MCF 10A (cell line): ENCODE data around the gene FAM171A1. TPM values are rescaled to one million over a fixed set of nuclear protein-coding genes. Genes with fewer than 3 reads are reported as not detected.

Experiments
- BruUV-seq: library from RNA; stranded (reverse); fragments of 400-500 nt; replicated peaks from 2 replicates; lab custom pipeline; 2021; lab: Mats Ljungman, UMichigan
- CTCF ChIA-PET: fragments of 300-600 bp; sonication (Branson Sonifier 250); formaldehyde crosslinking; extraction: SDS; loops from one replicate; lab custom pipeline; 2021; ENCODE audit warnings: antibody characterized with exemption, inconsistent platforms; lab: Yijun Ruan, JAX
- POLR2A ChIA-PET: fragments of 300-600, 350-650 bp; sonication (Branson Sonifier 250); formaldehyde crosslinking; extraction: SDS; loops from one replicate; lab custom pipeline; 2020; ENCODE audit warnings: antibody characterized with exemption, inconsistent platforms; lab: Yijun Ruan, JAX
- DNase-seq: peaks from one replicate; pipeline ENCODE4 v3.0.0-alpha.2; 2018; ENCODE audit not compliant: unreplicated experiment
- H3K27ac Mint-ChIP-seq: one replicate; pipeline ENCODE4 v1.8.0; 2022; ENCODE audit warnings: mild to moderate bottlenecking, low read depth, mixed read lengths; ENCODE audit not compliant: unreplicated experiment
- H3K27me3 Mint-ChIP-seq: one replicate; pipeline ENCODE4 v1.8.0; 2022; ENCODE audit warnings: mixed read lengths; ENCODE audit not compliant: insufficient read depth, unreplicated experiment
- H3K36me3 Mint-ChIP-seq: one replicate; pipeline ENCODE4 v1.8.0; 2022; ENCODE audit warnings: mild to moderate bottlenecking, moderate library complexity, mixed read lengths; ENCODE audit not compliant: insufficient read depth, unreplicated experiment
- H3K4me1 Mint-ChIP-seq: one replicate; pipeline ENCODE4 v1.8.0; 2022; ENCODE audit warnings: mixed read lengths; ENCODE audit not compliant: insufficient read depth, unreplicated experiment
- H3K4me3 Mint-ChIP-seq: one replicate; pipeline ENCODE4 v1.8.0; 2022; ENCODE audit warnings: mild to moderate bottlenecking, moderate library complexity, mixed read lengths; ENCODE audit not compliant: unreplicated experiment
- H3K9me3 Mint-ChIP-seq: one replicate; pipeline ENCODE4 v1.8.0; 2022; ENCODE audit warnings: mixed read lengths; ENCODE audit not compliant: unreplicated experiment
- intact Hi-C: fragments of 100-400 bp; cut with micrococcal nuclease; formaldehyde crosslinking; loops from 2 replicates; pipeline ENCODE4 v1.14.1; 2022
- total RNA-seq: library from RNA; stranded (reverse); gene quantifications from 2 replicates; pipeline ENCODE4 v1.2.3, GENCODE V29; 2022
- TF ChIP-seq, protein P1 (sequence below): fragments of 200-600 bp; IDR thresholded peaks from one replicate; pipeline ENCODE4 v1.8.0; 2022; ENCODE audit warnings: antibody characterized with exemption, mild to moderate bottlenecking; ENCODE audit not compliant: unreplicated experiment

The FAM171A1 gene
- total RNA-seq, 1 experiment from 2014 or later, result 9.3 TPM

DNA sequence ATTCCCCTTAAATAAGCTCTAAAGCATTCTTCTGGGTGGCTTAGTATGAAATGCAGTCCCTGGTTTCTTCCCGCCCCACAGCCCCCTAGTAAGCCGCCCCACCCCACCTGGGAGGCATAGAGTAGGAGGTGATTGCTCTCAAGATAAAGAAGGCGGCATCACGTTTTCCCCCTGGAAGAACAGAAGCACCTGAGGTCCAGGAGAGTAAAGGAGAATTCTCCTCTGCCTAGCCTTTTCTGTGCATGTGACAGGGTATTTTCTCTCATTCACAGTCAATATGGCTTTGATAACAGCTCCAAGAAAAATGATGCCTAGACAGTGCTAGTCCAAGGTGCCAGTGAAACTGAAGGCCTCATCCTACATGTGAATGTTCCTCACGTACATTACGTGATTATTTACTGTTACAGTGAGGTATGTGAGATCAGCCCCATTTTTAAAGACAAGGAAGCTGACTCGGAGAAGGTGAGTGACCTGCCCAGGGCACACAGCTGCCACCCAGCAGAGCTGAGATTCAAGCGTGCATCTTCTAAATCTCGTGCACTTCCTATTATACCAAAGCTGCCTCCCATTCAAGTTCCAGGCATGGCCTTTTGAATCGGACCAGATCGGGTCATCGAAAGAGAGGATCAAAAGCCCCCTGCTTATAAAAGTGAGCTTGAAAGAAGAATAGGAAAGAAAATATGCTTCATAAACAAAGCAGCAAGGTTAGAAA is 59.4 kb downstream of the FAM171A1 start:
- Mint-ChIP-seq H3K36me3 (no peaks in the 10 kb centered on the region), H3K27me3 (no peaks in the 10 kb centered on the region), H3K4me1 (no peaks in the 10 kb centered on the region), H3K9me3 (no peaks in the 10 kb centered on the region), H3K4me3 (no peak overlapping the region), H3K27ac (no peak overlapping the region)
- TF ChIP-seq, protein P1, sequence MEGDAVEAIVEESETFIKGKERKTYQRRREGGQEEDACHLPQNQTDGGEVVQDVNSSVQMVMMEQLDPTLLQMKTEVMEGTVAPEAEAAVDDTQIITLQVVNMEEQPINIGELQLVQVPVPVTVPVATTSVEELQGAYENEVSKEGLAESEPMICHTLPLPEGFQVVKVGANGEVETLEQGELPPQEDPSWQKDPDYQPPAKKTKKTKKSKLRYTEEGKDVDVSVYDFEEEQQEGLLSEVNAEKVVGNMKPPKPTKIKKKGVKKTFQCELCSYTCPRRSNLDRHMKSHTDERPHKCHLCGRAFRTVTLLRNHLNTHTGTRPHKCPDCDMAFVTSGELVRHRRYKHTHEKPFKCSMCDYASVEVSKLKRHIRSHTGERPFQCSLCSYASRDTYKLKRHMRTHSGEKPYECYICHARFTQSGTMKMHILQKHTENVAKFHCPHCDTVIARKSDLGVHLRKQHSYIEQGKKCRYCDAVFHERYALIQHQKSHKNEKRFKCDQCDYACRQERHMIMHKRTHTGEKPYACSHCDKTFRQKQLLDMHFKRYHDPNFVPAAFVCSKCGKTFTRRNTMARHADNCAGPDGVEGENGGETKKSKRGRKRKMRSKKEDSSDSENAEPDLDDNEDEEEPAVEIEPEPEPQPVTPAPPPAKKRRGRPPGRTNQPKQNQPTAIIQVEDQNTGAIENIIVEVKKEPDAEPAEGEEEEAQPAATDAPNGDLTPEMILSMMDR, result no peak
- DNase-seq, result no peak
- intact Hi-C loops, result no loop called here
- ChIA-PET POLR2A (interaction anchor here (0.6 kb wide), 1 partner anchor 11 kb away, joined by 3 read pairs; no protein-coding TSS in a partner anchor), CTCF (interaction anchor here (0.6 to 1.5 kb wide), 2 partner anchors 14 to 525 kb away, joined by 3 to 4 read pairs; no protein-coding TSS in a partner anchor)
- BruUV-seq, result no TSS peak

GRCh38 chr10:15310776-15311568 is 60.1 kb downstream of the FAM171A1 start:
- DNase-seq, result no peak
- ChIA-PET CTCF (interaction anchor here (1.5 kb wide), 1 partner anchor 13 kb away, joined by 3 read pairs; no protein-coding TSS in a partner anchor), POLR2A (no interaction called here)
- Mint-ChIP-seq H3K27ac (no peak overlapping the region), H3K27me3 (no peaks in the 10 kb centered on the region), H3K9me3 (no peaks in the 10 kb centered on the region), H3K36me3 (no peaks in the 10 kb centered on the region), H3K4me1 (no peaks in the 10 kb centered on the region), H3K4me3 (no peak overlapping the region)
- TF ChIP-seq, protein P1, result no peak
- BruUV-seq, result no TSS peak
- intact Hi-C loops, result no loop called here

DNA sequence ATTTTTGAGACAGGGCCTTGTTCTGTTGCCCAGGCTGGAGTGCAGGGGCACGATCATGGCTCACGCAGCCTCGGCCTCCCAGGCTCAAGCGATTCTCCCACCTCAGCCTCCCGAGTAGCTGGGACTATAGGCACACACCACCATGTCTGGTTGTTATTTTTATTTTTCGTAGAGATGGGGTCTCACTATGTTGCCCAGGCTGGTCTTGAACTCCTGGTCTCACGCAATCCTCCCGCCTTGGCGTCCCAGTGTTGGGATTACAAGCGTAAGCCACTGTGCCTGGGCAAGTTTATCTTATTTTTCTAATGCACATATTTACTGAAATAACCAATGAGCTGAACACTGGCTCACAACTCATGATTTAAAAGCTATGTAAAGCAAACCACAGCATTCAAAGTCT is 61.9 kb downstream of the FAM171A1 start:
- ChIA-PET POLR2A (no interaction called here), CTCF (no interaction called here)
- BruUV-seq, result no TSS peak

More for the DNA sequence above, 61.9 kb downstream of the FAM171A1 start:
- DNase-seq, result no peak
- Mint-ChIP-seq H3K9me3 (no peaks in the 10 kb centered on the region), H3K27ac (no peak overlapping the region), H3K4me1 (no peaks in the 10 kb centered on the region), H3K27me3 (no peaks in the 10 kb centered on the region), H3K36me3 (no peaks in the 10 kb centered on the region), H3K4me3 (no peak overlapping the region)
- intact Hi-C loops, result no loop called here
- TF ChIP-seq, protein P1, result no peak
